Activated naive CD4-positive, alpha-beta T cell treated with Interleukin-2 at 50 U/mL for 16 hours (primary cell): ENCODE data around the gene PILRB.
A peak's percentile ranks its signal among the peaks of the same experiment; 100 is the strongest.
"Not testable (repeated sequence)": the region's sequence is repeated elsewhere in the genome, so short reads cannot be mapped to it uniquely, and the experiment has no call there.

Experiments
- DNase-seq: peaks from one replicate; pipeline ENCODE4 v3.0.0-alpha.2; 2020

The PILRB gene

DNA sequence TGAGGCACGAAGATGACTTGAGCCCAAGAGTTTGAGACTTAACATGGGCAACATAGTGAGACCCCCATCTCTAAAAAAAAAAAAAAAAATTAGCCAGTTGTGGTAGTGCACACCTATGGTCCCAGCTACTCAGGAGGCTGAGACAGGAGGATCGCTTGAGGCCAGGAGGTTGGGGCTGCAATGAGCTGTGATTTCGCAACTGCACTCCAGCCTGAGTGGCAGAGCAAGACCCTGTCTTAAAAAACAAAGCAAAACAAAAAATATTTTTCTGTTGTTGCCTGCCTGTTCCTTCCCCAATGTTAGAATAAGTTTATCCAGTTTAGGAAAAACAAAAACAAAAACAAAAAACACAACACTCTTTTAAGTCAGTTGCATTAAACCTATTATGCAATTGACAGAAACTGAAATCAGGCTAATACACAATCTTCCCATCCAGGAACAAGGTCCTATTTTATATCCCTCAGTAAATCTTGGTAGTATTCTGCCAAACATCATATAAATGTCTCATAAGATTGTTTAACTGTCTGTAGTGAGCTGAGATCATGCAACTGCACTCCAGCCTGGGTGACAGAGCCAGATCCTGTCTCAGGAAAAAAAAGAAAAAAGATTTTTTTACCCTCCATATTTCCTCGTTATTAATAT is 20.3 kb downstream of the PILRB start:
- DNase-seq, result no peak

- DNase-seq, result no peak
These were observed 22.3 kb downstream of the PILRB start for GRCh38 chr7:100380196-100380595.

DNA sequence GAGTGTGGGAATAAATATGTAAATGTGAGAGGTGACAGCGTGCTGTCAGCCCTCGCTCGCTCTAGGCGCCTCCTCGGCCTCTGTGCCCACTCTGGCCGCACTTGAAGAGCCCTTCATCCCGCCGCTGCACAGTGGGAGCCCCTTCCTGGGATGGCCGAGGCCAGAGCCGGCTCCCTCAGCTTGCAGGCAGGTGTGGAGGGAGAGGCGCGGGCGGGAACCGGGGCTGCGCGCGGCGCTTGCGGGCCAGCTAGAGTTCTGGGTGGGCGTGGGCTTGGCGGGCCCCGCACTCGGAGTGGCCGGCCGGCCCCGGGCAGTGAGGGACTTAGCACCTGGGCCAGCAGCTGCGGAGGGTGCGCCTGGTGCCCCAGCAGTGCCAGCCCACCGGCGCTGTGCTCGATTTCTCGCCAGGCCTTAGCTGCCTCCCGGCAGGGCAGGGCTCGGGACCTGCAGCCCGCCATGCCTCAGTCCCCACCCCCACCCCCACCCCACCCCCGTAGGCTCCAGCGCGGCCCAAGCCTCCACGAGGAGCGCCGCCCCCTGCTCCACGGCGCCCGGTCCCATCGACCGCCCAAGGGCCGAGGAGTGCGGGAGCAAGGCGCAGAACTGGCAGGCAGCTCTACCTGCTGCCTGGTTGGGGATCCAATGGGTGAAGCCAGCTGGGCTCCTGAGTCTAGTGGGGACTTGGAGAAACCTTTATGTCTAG is 23.8 kb downstream of the PILRB start:
- not testable (repeated sequence) for DNase-seq

DNA sequence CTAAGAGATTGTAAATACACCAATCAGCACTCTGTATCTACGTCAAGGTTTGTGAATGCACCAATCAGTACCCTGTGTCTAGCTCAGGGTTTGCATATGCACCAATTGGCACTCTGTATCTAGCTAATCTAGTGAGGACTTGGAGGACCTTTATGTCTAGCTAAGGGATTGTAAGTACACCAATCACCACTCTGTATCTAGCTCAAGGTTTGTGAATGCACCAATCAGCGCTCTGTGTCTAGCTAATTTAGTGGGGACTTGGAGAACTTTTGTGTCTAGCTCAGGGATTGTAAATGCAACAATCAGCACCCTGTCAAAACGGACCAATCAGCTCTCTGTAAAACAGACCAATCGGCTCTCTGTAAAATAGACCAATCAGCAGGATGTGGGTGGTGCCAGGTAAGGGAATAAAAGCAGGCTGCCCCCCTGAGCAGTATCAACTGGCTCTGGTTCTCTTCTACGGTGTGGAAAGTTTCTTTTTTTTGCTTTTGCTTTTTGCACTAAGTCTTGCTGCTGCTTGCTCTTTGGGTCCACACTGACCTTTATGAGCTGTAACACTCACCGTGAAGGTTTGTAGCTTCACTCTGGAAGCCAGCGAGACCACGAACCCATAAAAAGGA is 24.4 kb downstream of the PILRB start:
- not testable (repeated sequence) for DNase-seq

GRCh38 chr7:100384628-100385294 is 26.8 kb downstream of the PILRB start:
- no peak for DNase-seq

- DNase-seq, result no peak
These were observed 29.0 kb downstream of the PILRB start for GRCh38 chr7:100386940-100387339.

DNA sequence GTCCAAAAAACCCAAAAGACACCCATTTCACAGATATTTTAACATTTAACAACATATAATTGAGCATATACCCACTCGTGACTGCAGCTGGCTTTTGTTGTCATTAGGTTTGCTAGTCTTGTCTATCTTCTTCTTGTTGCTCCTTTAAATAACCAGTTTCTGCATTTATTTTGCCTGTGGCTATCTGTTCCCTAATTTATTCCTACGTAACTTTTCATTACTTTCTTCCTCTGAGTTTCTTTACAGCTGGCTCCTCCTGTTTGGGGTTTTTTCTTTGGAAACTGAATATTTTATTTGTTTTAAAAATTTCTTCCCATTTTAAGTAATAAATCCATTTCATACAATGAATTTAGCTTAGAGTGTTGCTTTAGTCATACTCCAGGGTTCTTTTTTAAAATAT is 29.8 kb downstream of the PILRB start:
- no peak for DNase-seq

GRCh38 chr7:100389437-100390088 is 31.6 kb downstream of the PILRB start:
- DNase-seq, result no peak

- no peak for DNase-seq
These were observed 32.5 kb downstream of the PILRB start for GRCh38 chr7:100390286-100391009.

DNA sequence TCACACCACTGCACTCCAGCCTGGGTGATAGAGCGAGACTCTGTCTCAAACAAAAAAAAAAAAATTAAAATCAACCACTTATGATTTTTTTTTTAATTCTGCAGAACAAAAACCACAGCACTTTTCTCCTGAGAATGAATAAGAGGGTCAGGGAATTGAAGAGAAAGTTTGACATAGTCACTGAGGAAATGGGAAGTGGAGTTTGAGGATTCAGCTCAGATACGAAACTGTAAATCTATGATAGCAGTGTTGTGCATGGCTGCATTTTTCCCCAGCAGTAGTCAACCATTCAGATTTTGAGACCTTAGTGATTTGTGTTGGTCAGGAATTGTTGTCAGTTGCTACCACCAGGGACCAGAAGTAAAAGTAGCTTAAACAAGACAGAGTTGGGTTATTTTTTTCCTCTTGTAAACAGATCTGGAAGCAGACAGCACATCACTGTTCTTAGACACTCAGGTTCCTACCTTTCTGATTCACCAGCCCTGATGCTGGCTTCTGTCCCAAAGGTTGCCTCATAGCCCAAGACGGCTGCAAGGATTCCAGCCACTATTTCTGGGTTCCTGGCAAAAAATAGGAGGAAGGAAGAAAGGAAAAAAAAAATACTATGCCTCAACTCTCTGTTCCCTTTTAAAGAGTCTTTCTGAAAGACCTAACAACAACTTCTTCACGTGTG is 35.5 kb downstream of the PILRB start:
- no peak for DNase-seq

- no peak for DNase-seq
These were observed 36.2 kb downstream of the PILRB start for GRCh38 chr7:100394077-100394476.

DNA sequence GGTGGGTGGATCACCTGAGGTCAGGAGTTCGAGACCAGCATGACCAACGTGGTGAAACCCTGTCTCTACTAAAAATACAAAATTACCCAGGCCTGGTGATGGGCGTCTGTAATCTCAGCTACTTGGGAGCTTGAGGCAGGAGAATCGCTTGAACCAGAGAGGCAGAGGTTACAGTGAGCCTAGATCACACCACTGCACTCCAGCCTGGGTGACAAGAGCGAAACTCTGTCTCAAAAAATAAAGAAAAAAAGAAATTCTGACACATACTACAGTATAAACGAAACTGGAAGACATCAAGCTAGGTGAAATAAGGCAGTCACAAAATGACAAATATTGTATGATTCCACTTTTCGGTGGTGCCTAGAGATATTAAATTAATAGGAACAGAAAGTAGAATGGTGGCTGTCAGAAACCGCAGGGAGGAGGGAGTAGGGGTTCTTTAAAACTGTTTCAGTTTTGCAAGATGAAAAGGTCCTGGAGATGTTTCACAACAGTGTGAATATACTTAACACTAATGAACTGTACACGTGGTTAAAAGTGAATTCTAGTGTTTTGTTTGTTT is 38.6 kb downstream of the PILRB start:
- peak; percentile 67 for DNase-seq

- no peak for DNase-seq
These were observed 39.6 kb downstream of the PILRB start for GRCh38 chr7:100397315-100398081.

GRCh38 chr7:100398239-100398638 is 40.3 kb downstream of the PILRB start:
- no peak for DNase-seq

GRCh38 chr7:100400041-100400440 is 42.1 kb downstream of the PILRB start:
- DNase-seq, result no peak

- no peak for DNase-seq
These were observed 42.7 kb downstream of the PILRB start for GRCh38 chr7:100400656-100401055.

DNA sequence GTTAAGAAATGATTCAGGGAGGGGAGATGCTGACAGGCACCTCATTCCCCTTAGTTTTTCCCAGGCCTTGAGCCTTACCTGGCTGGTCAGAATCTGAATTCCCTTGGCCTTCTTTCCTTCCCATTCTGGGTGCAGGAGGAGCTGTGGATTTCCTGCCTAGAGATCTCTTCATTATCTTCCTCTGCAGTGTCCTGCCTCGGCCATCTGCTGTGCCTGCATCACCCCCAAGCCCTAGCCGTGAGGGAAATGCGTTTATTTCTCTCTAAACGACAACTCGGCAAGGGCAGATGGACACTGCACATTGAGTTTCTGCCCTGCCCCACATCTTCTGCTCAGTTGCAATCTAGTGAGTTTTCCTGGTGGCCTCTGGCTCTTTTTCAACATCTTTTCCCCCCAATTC is 43.9 kb downstream of the PILRB start:
- no peak for DNase-seq

- DNase-seq, result no peak
These were observed 44.3 kb downstream of the PILRB start for GRCh38 chr7:100402241-100402640.

DNA sequence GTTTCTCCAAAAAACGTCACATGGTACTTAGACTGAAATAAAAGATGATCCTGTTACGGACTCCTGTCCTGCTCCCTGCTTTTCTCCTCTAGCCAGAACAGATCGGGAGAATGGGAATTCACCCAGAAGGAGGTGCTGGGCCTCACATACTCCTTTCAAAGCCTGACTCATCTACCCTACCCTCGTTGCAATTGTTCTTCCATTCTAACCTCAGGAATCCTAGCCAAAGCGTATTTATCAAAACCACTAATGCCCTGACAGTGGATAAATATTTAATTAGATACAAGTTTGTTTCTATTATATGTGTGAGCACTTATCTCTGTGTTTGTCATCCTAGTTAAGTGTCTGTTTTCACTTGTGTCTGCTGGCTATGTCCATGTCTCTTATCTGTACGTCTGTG is 48.9 kb downstream of the PILRB start:
- DNase-seq, result no peak

GRCh38 chr7:100407285-100408180 is 49.6 kb downstream of the PILRB start:
- DNase-seq, result peak; percentile 28
